Upper lobe of left lung (tissue), 4 donors: ENCODE results near the gene DNAJC18.

Experiments
- CTCF ChIP-seq, 6 experiments: fragments of 450-650 bp in 4 of 6; fragments of 200-600 bp in 2 of 6; sonication (generic) in 2 of 6; IDR thresholded peaks; one replicate each; pipeline ENCODE4 v1.5.1; 2016 to 2019; ENCODE audit warnings: antibody characterized with exemption in 6 of 6
- EP300 ChIP-seq, 4 donors: sonication (generic); formaldehyde crosslinking; IDR thresholded peaks; one replicate each; pipeline ENCODE4 v1.5.1; 2017; ENCODE audit warnings: antibody characterized with exemption in 4 of 4, control low read depth in 2 of 4
- POLR2A ChIP-seq, 4 donors: fragments of 450-650 bp; IDR thresholded peaks; one replicate each; pipeline ENCODE4 v1.5.1; 2016 to 2017; ENCODE audit warnings: antibody characterized with exemption in 4 of 4, mild to moderate bottlenecking in 2 of 4
- POLR2AphosphoS5 ChIP-seq, 2 donors: sonication (generic); formaldehyde crosslinking; IDR thresholded peaks; one replicate each; pipeline ENCODE4 v1.5.1; 2017; ENCODE audit warnings: antibody characterized with exemption in 2 of 2

GRCh38 chr5:139451878-139452660, 12.7 kb upstream of the DNAJC18 start:
- TF ChIP-seq POLR2AphosphoS5 (IDR thresholded peaks at IDR 0.05) (no peak), CTCF (IDR thresholded peaks at IDR 0.05) (no peak), POLR2A (IDR thresholded peaks at IDR 0.05) (no peak), EP300 (IDR thresholded peaks at IDR 0.05) (no peak)
